DOHH2 (cell line): ENCODE data around the gene HIPK1.

Experiments used
- EZH2phosphoT487 ChIP-seq: fragments of 200-600 bp; sonication (generic); IDR thresholded peaks from 2 replicates; pipeline ENCODE4 v1.6.1; 2017; ENCODE audit warnings: borderline replicate concordance, mild to moderate bottlenecking, antibody characterized with exemption, low read length, moderate library complexity, mixed read lengths
- TF ChIP-seq, protein P1 (sequence below): fragments of 200-600 bp; sonication (generic); IDR thresholded peaks from one replicate; pipeline ENCODE4 v1.5.1; 2014; ENCODE audit warnings: antibody characterized with exemption, mild to moderate bottlenecking, low read depth, low read length; ENCODE audit not compliant: poor library complexity, severe bottlenecking

DNA sequence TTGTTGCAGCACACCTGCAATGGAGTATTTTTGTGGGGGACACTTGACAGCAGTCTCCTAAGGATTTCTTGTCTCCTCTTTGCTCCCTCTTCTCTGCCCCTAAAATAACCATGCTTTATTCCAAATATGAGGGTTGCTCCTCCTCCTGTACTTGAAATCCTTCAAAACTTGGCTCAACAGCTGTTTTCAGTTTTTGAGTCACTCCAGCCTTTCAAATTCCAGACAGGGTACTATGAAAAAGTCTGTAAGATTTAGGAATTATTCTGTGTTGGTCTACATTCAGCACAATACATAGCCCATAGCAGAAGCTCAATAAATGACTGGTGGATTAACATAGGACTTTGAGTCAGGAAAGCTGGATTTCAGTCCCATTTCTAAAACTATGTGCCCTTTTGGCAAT is 30.0 kb upstream of the HIPK1 start:
- TF ChIP-seq, protein P1, sequence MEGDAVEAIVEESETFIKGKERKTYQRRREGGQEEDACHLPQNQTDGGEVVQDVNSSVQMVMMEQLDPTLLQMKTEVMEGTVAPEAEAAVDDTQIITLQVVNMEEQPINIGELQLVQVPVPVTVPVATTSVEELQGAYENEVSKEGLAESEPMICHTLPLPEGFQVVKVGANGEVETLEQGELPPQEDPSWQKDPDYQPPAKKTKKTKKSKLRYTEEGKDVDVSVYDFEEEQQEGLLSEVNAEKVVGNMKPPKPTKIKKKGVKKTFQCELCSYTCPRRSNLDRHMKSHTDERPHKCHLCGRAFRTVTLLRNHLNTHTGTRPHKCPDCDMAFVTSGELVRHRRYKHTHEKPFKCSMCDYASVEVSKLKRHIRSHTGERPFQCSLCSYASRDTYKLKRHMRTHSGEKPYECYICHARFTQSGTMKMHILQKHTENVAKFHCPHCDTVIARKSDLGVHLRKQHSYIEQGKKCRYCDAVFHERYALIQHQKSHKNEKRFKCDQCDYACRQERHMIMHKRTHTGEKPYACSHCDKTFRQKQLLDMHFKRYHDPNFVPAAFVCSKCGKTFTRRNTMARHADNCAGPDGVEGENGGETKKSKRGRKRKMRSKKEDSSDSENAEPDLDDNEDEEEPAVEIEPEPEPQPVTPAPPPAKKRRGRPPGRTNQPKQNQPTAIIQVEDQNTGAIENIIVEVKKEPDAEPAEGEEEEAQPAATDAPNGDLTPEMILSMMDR = no peak
- no peak for TF ChIP-seq EZH2phosphoT487
